ENCODE data around the gene ADRA2C.

ADRA2C gene

DNA sequence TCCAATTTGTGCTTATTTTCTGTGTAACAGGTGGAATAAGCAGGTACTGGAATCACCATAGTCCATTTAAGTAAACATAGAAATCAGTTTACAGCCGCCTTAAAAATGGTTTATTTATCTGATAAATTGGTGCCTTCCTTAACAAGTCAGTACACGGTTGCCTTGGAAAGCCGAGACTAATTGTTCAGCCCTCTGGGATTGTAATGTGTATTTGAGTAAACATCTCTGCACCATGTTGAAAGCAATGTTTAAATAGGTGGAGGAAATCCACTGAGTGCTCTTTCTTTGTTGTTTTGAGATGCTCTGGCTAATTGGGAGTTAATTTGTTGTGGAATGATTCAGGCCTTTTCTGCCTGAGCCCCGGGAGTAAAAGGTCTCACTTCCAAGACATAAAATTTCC lies 45.7 kb upstream of the ADRA2C start:
- in situ Hi-C loops (cut with MboI; ENCODE audit: low pct_unique_long_range_greater_than_20kb, low sequenced_read_pairs, unreplicated experiment) = no loop called here
- no peak for DNase-seq (ENCODE audit: low spot score)
- TF ChIP-seq, protein P1, sequence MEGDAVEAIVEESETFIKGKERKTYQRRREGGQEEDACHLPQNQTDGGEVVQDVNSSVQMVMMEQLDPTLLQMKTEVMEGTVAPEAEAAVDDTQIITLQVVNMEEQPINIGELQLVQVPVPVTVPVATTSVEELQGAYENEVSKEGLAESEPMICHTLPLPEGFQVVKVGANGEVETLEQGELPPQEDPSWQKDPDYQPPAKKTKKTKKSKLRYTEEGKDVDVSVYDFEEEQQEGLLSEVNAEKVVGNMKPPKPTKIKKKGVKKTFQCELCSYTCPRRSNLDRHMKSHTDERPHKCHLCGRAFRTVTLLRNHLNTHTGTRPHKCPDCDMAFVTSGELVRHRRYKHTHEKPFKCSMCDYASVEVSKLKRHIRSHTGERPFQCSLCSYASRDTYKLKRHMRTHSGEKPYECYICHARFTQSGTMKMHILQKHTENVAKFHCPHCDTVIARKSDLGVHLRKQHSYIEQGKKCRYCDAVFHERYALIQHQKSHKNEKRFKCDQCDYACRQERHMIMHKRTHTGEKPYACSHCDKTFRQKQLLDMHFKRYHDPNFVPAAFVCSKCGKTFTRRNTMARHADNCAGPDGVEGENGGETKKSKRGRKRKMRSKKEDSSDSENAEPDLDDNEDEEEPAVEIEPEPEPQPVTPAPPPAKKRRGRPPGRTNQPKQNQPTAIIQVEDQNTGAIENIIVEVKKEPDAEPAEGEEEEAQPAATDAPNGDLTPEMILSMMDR (IDR thresholded peaks at IDR 0.05; ENCODE audit: extremely low read depth, insufficient read depth, missing control alignments) = no peak

DNA sequence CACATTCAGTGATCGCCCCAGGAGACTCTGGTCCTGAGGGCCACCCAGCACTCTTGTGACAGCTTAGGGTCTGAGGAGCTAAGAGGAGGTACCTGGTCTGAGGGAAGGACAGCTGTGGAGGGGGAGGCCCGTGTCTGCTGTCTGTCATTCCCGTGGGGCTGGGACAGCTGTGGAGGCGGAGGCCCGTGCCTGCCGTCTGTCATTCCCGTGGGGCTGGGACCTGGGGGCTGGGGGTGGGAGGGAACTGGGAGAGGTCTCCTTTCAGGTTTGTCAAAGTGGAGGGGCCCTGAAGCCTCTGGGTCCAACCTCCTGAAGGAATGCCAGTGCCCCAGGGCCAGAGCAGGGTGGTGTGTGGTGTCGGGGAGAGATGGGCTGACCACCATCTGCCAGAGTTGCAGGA lies 45.0 kb upstream of the ADRA2C start:
- no peak for DNase-seq (ENCODE audit: low spot score)
- in situ Hi-C loops (cut with MboI; ENCODE audit: low pct_unique_long_range_greater_than_20kb, low sequenced_read_pairs, unreplicated experiment) = no loop called here
- TF ChIP-seq, protein P1 (IDR thresholded peaks at IDR 0.05; ENCODE audit: extremely low read depth, insufficient read depth, missing control alignments) = no peak

DNA sequence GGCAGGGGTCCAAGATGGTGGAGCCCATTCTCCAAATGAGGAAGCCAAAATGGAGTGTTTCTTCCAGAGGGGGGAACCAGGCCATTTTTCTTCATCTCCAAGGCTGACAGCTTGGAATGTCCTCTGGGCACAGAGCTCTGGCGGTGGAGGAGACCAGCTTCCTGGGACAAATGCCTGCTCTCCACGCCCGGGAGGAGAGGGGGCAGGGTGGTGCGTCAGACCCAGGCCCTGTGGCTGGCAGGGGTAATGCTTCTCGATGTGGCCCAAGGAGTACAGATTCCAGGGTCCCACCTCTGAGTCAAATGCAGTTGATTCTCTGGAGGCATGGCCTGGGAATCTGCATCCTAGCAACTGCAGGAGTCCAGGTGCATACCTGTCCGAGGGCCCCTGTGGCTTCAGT lies 44.6 kb upstream of the ADRA2C start:
- TF ChIP-seq, protein P1 (IDR thresholded peaks at IDR 0.05; ENCODE audit: extremely low read depth, insufficient read depth, missing control alignments) = no peak
- DNase-seq (ENCODE audit: low spot score) = no peak
- in situ Hi-C loops (cut with MboI; ENCODE audit: low pct_unique_long_range_greater_than_20kb, low sequenced_read_pairs, unreplicated experiment) = no loop called here

DNA sequence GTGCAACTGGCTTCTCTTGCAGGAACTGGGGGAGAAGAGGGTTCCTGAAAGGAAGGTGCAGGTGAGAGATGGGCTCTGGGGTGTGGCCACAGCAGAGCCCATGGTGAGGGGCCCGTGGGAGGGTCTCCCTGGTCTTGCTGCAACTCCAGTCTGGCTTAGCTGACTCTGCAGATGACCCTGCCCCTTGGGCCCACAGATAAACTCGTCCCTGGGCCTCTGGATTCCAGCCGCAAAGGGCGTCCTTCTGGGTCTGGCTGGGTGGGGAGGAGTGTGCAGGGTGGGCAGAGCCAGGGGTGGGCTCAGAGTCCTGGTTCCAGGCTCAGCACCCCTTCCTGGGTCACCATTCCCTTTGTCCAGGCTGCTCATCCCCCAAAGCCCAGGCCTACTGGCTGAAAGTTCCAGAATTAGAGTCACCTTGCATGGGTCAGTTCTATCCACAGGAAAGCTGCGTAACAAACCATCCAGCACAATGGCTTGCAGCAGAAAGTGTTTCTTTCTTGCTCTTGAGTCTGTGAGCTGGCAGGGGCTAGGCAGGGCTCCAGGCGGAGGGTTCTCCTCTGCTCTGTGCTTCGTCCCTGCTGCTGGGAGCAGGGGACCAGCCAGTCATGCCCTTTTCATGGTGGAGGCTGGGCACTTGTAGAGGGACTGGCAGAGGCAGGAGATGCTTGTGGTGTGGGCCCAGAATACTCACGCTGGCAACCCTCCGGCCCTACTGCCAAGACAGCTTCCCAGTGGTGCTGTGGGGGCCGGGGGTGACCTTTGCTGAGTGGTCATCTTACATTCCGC lies 43.5 kb upstream of the ADRA2C start:
- no peak for DNase-seq (ENCODE audit: low spot score)
- TF ChIP-seq, protein P1 (IDR thresholded peaks at IDR 0.05; ENCODE audit: extremely low read depth, insufficient read depth, missing control alignments) = no peak
- in situ Hi-C loops (cut with MboI; ENCODE audit: low pct_unique_long_range_greater_than_20kb, low sequenced_read_pairs, unreplicated experiment) = no loop called here

- TF ChIP-seq, protein P1 (IDR thresholded peaks at IDR 0.05; ENCODE audit: extremely low read depth, insufficient read depth, missing control alignments) = no peak
- DNase-seq (ENCODE audit: low spot score) = no peak
- in situ Hi-C loops (cut with MboI; ENCODE audit: low pct_unique_long_range_greater_than_20kb, low sequenced_read_pairs, unreplicated experiment) = no loop called here
Observed at GRCh38 chr4:3723232-3723642, 42.9 kb upstream of the ADRA2C start.

DNA sequence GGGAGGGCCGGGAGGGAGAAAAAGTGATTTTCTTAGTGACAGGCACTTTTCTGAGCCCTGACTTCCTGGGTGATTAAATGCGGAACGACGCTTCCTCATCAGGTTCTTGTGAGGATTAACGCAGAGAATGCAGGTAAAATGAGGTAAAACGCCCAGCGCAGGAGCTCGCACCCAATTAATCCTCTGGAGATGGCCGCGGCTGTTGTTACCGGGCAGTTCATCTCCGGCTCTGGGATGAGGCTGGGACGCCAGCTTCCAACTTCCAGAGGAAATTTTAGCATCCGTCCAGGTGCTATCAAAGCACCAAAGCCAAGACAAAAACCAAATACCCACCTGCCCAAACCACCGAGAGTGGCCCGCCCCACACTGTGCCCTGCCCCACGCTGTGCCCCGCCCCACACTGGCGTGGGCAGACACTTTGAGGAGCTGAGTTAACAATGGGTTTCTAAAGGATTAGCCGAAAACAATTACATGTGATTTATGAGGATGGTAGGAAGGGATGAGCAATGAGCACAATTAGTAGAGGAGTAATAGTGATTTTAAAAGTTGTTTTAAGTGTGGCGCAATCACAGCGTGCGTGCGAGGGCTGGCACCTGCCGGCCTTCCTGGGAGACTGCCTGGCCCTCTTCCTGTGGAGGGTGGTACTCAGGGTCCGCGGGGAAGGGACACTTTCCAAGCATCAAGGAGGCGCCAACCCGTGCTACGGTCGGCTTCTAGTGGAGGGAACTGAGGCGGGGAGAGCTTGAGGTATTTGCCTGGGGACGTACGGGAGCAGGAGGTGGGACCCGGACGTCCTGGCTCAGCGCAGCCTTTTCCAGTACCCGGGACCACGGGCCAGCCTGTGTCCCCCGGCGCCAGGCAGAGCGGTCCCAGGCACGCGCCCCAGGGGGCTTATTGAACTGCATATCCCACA lies 41.6 kb upstream of the ADRA2C start:
- no peak for DNase-seq (ENCODE audit: low spot score)
- TF ChIP-seq, protein P1 (IDR thresholded peaks at IDR 0.05; ENCODE audit: extremely low read depth, insufficient read depth, missing control alignments) = no peak
- in situ Hi-C loops (cut with MboI; ENCODE audit: low pct_unique_long_range_greater_than_20kb, low sequenced_read_pairs, unreplicated experiment) = no loop called here

All from GM13977 (cell line).